Liver (tissue), 9 donors: ENCODE data around the gene IFRD2. TPM values are rescaled to one million over a fixed set of nuclear protein-coding genes. Genes with fewer than 3 reads are reported as not detected.
A peak's percentile ranks its signal among the peaks of the same experiment; 100 is the strongest.

Experiments
- DNase-seq: peaks from one replicate; pipeline ENCODE4 v3.0.0-alpha.2; 2017; ENCODE audit warnings: low spot score
- H3K27ac ChIP-seq, 2 donors: one replicate each; pipeline ENCODE4 v1.7.0; 2013; ENCODE audit warnings: inconsistent platforms in 2 of 2, low read length in 2 of 2, control low read depth in 1 of 2, low read depth in 1 of 2, mild to moderate bottlenecking in 1 of 2
- H3K27me3 ChIP-seq, 4 donors: one replicate each; pipeline versions ENCODE4 v1.6.1 to v1.7.0; 2013; ENCODE audit warnings: low read length in 3 of 4, inconsistent platforms in 1 of 4, mild to moderate bottlenecking in 1 of 4, moderate library complexity in 1 of 4; ENCODE audit not compliant: control insufficient read depth in 4 of 4, insufficient read depth in 4 of 4
- H3K36me3 ChIP-seq, 4 donors: one replicate each; pipeline versions ENCODE4 v1.6.1 to v1.7.0; 2013; ENCODE audit warnings: low read length in 3 of 4, mild to moderate bottlenecking in 3 of 4, low read depth in 1 of 4, moderate library complexity in 1 of 4; ENCODE audit not compliant: control insufficient read depth in 4 of 4, insufficient read depth in 3 of 4
- H3K4me1 ChIP-seq, 4 donors: one replicate each; pipeline versions ENCODE4 v1.6.1 to v1.7.0; 2013; ENCODE audit warnings: low read length in 3 of 4, mild to moderate bottlenecking in 3 of 4, moderate library complexity in 1 of 4; ENCODE audit not compliant: control insufficient read depth in 4 of 4, insufficient read depth in 4 of 4
- H3K4me3 ChIP-seq, 3 donors: one replicate each; pipeline versions ENCODE4 v1.6.1 to v1.7.0; 2013; ENCODE audit warnings: low read length in 3 of 3, control low read depth in 1 of 3, low read depth in 1 of 3, mild to moderate bottlenecking in 1 of 3
- H3K9ac ChIP-seq, 2 donors: one replicate each; pipeline ENCODE4 v1.7.0; 2013; ENCODE audit warnings: low read length in 2 of 2, mild to moderate bottlenecking in 2 of 2, moderate library complexity in 2 of 2, control low read depth in 1 of 2, low read depth in 1 of 2
- H3K9me3 ChIP-seq, 4 donors: one replicate each; pipeline versions ENCODE4 v1.6.1 to v1.7.0; 2013; ENCODE audit warnings: low read length in 3 of 4; ENCODE audit not compliant: control insufficient read depth in 4 of 4
- CTCF ChIP-seq: fragments of 150-350 bp; IDR thresholded peaks from 2 replicates; pipeline ENCODE4 v1.5.1; 2017; ENCODE audit warnings: improper control_type of control experiment, low read depth, low read length; ENCODE audit not compliant: missing input control
- EGR1 ChIP-seq, 2 donors: IDR thresholded peaks; 2 replicates each; pipeline ENCODE4 v1.6.1; 2016 to 2018; ENCODE audit warnings: antibody characterized with exemption in 2 of 2, low read depth in 2 of 2
- FOXA1 ChIP-seq: IDR thresholded peaks from 2 replicates; pipeline ENCODE4 v1.6.1; 2016; ENCODE audit warnings: antibody characterized with exemption
- HNF4G ChIP-seq: IDR thresholded peaks from 2 replicates; pipeline ENCODE4 v1.6.1; 2016; ENCODE audit warnings: antibody characterized with exemption
- JUND ChIP-seq, 2 donors: IDR thresholded peaks; 2 replicates each; pipeline ENCODE4 v1.6.1; 2016; ENCODE audit warnings: antibody characterized with exemption in 2 of 2
- TAF1 ChIP-seq: conservative IDR thresholded peaks from 2 replicates; pipeline ENCODE4 v1.6.1; 2016; ENCODE audit warnings: antibody characterized with exemption, mild to moderate bottlenecking
- WGBS: extraction: QIAGEN DNeasy Blood & Tissue Kit; methylation state at CpG from one replicate; pipeline ENCODE4 v1.1.7; 2013; 5-methylcytosine and 5-hydroxymethylcytosine counted together
- polyA plus RNA-seq, 2 donors: library from polyadenylated mRNA; stranded (reverse) in 1 of 2; unstranded in 1 of 2; fragments of 200-250 nt in 1 of 2; fragments of >200 nt in 1 of 2; fragmentation: Nextera tagmentation in 1 of 2; extraction: Ambion mirVana in 1 of 2; gene quantifications; one replicate each; pipeline versions ENCODE4 v1.2.1 to v1.2.3, GENCODE V29; 2013 to 2015
- total RNA-seq, 2 donors: library from RNA; depleted of rRNA; stranded (reverse); fragments of >200 nt; gene quantifications; one replicate each; pipeline ENCODE4 v1.2.3, GENCODE V29; 2014
- TF ChIP-seq, protein P1 (sequence below): IDR thresholded peaks from 2 replicates; pipeline ENCODE4 v1.6.1; 2016; ENCODE audit warnings: antibody characterized with exemption
- TF ChIP-seq, protein P2 (sequence below): IDR thresholded peaks from 2 replicates; pipeline ENCODE4 v1.6.1; 2016; ENCODE audit warnings: antibody characterized with exemption
- donor health status: healthy.
- donor health status: healthy.
- donor health status: healthy.
- donor health status: healthy.
- donor health status: healthy.

IFRD2 gene
- total and polyA plus RNA-seq, 4 donors = 55.7 to 91.2 (median 63.2) TPM

- TF ChIP-seq, protein P1, sequence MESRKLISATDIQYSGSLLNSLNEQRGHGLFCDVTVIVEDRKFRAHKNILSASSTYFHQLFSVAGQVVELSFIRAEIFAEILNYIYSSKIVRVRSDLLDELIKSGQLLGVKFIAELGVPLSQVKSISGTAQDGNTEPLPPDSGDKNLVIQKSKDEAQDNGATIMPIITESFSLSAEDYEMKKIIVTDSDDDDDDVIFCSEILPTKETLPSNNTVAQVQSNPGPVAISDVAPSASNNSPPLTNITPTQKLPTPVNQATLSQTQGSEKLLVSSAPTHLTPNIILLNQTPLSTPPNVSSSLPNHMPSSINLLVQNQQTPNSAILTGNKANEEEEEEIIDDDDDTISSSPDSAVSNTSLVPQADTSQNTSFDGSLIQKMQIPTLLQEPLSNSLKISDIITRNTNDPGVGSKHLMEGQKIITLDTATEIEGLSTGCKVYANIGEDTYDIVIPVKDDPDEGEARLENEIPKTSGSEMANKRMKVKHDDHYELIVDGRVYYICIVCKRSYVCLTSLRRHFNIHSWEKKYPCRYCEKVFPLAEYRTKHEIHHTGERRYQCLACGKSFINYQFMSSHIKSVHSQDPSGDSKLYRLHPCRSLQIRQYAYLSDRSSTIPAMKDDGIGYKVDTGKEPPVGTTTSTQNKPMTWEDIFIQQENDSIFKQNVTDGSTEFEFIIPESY = no peak
- TF ChIP-seq JUND (IDR thresholded peaks at IDR 0.05) = no peak
- no peak for TF ChIP-seq HNF4G
- Histone ChIP-seq H3K27ac (no peak overlapping the region), H3K4me3 (peak overlapping the region in 1 of 3 donors; percentile 96), H3K27me3 (no peaks in the 10 kb centered on the region), H3K4me1 (peaks cover 15 to 55% (median 47%) of the 10 kb centered on the region in 4 donors), H3K9me3 (no peaks in the 10 kb centered on the region), H3K9ac (no peak overlapping the region), H3K36me3 (peaks cover 0 to 10% (median 2%) of the 10 kb centered on the region in 4 donors)
- 87% methylated on average over 16 of the region's 16 CpGs for WGBS
- no peak for DNase-seq
These were observed 27.1 kb upstream of the IFRD2 start for GRCh38 chr3:50319181-50319893.

- no peaks in the 10 kb centered on the region for H3K9me3 ChIP-seq
- no peak for DNase-seq
- H3K27me3 ChIP-seq = no peaks in the 10 kb centered on the region
- TF ChIP-seq CTCF (no peak), FOXA1 (no peak), TAF1 (no peak)
- TF ChIP-seq, protein P1 = no peak
- TF ChIP-seq, protein P2, sequence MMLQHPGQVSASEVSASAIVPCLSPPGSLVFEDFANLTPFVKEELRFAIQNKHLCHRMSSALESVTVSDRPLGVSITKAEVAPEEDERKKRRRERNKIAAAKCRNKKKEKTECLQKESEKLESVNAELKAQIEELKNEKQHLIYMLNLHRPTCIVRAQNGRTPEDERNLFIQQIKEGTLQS = no peak
- H3K27ac ChIP-seq = no peak overlapping the region
- H3K36me3 ChIP-seq = peaks cover 0 to 10% (median 2%) of the 10 kb centered on the region in 4 donors
- no peak overlapping the region for H3K4me3 ChIP-seq
- 83% methylated on average over 10 of the region's 10 CpGs for WGBS
- H3K9ac ChIP-seq = no peak overlapping the region
- H3K4me1 ChIP-seq = peaks cover 15 to 48% (median 40%) of the 10 kb centered on the region in 4 donors
These were observed 26.4 kb upstream of the IFRD2 start for GRCh38 chr3:50318615-50319014.

GRCh38 chr3:50318163-50318562, 25.9 kb upstream of the IFRD2 start:
- no peaks in the 10 kb centered on the region for H3K9me3 ChIP-seq
- TF ChIP-seq EGR1 (IDR thresholded peaks at IDR 0.05; ENCODE audit: low read depth in 2 of 2) (no peak), HNF4G (no peak)
- DNase-seq = no peak
- H3K4me3 ChIP-seq = no peak overlapping the region
- H3K9ac ChIP-seq = no peak overlapping the region
- H3K27me3 ChIP-seq = no peaks in the 10 kb centered on the region
- peaks cover 0 to 10% (median 2%) of the 10 kb centered on the region in 4 donors for H3K36me3 ChIP-seq
- 81% methylated on average over 11 of the region's 11 CpGs for WGBS
- no peak overlapping the region for H3K27ac ChIP-seq
- H3K4me1 ChIP-seq = peaks cover 15 to 44% (median 36%) of the 10 kb centered on the region in 4 donors
